ENCODE results near the gene ITGA4. TPM values are rescaled to one million over a fixed set of nuclear protein-coding genes. Genes with fewer than 3 reads are reported as not detected.

The ITGA4 gene
- total RNA-seq, 1 donor from 2014 or later = 20.0 TPM

DNA sequence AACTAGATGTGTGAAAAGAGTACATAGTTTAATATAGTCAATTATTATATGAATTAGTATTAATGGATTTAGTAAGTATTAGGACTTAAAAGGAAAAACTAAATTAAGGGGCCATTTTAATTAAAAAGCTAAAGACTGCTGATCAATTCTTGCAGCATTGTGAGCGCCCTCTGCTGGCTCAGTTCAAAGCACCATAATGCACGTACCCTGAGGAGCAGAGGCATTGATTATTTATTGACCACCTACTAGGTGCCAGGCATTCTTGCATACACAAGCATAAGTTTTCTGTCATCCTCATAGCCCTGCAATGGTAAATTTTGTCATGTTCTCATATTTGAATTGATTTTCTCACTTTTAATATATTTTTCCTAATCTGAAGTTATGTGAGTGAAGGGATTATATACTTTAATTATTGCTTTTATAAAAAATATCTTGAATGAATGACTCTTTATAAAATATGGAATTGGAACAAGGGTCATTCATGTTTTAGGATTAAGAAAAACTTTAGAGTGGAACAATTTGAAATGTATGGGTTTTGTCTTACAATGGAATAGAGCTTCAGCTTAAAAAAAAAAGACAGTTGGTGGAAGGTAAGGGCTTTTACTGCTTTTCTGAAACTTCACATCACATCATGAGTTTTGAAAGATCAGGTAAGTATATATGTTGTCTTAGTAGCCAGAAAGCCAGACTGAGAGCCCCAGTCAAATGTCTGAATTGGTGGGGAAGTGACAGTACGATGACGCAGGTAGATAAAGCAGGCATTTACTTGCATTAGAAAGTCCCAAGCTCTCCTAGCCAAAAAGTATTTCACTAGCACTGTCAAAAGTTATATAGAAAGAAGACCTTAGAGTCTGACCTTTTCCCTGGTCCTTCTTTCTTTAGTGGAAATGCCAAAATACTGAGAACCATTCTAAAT is 9.7 kb downstream of the ITGA4 start:
- FAIRE-seq (no peak), DNase-seq (ENCODE audit: low read depth) (peak; percentile 35)
- H3K4me3 Mint-ChIP-seq (ENCODE audit: unreplicated experiment) = no peak overlapping the region
- Histone ChIP-seq H3K36me3 (ENCODE audit: insufficient read depth, low read length) (no peaks in the 10 kb centered on the region), H3K4me3 (ENCODE audit: insufficient read depth, low read depth, low read length) (no peak overlapping the region), H2AFZ (ENCODE audit: low read depth, low read length) (no peak overlapping the region), H3K4me1 (ENCODE audit: insufficient read depth, low read length) (peaks cover 4% of the 10 kb centered on the region), H3K4me2 (ENCODE audit: low read length) (no peak overlapping the region), H4K20me1 (ENCODE audit: insufficient read depth, low read length) (peaks cover 4% of the 10 kb centered on the region), H3K27ac (ENCODE audit: low read depth, low read length) (no peak overlapping the region), H3K9me3 (ENCODE audit: insufficient read depth, low read depth, low read length) (no peaks in the 10 kb centered on the region), H3K79me2 (ENCODE audit: insufficient read depth, low read length) (peaks cover 13% of the 10 kb centered on the region), H3K27me3 (ENCODE audit: insufficient read depth, low read length) (no peaks in the 10 kb centered on the region), H3K9ac (ENCODE audit: low read length) (no peak overlapping the region)
- no peaks in the 10 kb centered on the region for H3K36me3 Mint-ChIP-seq (ENCODE audit: low read depth, unreplicated experiment)
- TF ChIP-seq EZH2 (IDR thresholded peaks at IDR 0.05; ENCODE audit: insufficient read depth, low read length) = no peak
- TF ChIP-seq, protein P1, sequence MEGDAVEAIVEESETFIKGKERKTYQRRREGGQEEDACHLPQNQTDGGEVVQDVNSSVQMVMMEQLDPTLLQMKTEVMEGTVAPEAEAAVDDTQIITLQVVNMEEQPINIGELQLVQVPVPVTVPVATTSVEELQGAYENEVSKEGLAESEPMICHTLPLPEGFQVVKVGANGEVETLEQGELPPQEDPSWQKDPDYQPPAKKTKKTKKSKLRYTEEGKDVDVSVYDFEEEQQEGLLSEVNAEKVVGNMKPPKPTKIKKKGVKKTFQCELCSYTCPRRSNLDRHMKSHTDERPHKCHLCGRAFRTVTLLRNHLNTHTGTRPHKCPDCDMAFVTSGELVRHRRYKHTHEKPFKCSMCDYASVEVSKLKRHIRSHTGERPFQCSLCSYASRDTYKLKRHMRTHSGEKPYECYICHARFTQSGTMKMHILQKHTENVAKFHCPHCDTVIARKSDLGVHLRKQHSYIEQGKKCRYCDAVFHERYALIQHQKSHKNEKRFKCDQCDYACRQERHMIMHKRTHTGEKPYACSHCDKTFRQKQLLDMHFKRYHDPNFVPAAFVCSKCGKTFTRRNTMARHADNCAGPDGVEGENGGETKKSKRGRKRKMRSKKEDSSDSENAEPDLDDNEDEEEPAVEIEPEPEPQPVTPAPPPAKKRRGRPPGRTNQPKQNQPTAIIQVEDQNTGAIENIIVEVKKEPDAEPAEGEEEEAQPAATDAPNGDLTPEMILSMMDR (IDR thresholded peaks at IDR 0.05; ENCODE audit: insufficient read depth, low read depth, low read length) = peak; percentile 79
- H3K9me3 Mint-ChIP-seq (ENCODE audit: unreplicated experiment) = peaks cover 1% of the 10 kb centered on the region
- peaks cover 6% of the 10 kb centered on the region for H3K4me1 Mint-ChIP-seq (ENCODE audit: low read depth, unreplicated experiment)
- H3K27ac Mint-ChIP-seq (ENCODE audit: unreplicated experiment) = no peak overlapping the region
- H3K27me3 Mint-ChIP-seq (ENCODE audit: low read depth, unreplicated experiment) = no peaks in the 10 kb centered on the region

DNA sequence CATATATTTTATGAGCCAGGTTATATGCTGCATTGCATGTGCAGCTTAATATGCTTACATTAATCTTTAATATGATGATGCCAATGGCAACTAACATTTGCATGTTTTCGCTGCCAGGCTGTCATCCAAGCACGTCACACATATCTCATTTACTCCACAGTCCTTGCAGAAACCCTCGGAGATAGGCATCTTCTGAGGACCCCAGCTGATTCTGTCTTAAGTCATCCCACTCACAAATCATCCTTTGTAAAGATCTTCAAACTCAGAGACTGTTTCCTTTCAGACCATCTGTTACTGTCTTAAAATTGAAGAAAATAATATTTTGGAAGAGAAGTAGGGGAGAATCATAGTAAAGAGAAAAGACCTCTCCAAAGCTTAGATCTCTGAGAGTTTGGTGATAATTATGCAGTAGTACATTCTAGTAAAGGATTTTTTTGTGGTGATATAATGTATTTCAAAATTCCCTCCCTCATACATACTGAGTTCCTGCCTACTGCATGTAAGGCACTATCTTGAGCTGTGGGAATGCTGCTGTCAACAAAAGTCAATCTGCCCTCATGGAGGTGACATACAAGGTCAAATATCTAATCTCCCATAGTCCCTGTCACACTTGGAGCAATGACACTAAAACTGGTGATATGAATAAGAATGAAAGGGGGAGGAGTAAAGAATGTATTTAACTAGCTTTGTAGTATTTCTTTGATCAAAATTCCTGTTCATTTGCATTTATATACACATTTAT is 11.0 kb downstream of the ITGA4 start:
- Mint-ChIP-seq H3K27me3 (ENCODE audit: low read depth, unreplicated experiment) (no peaks in the 10 kb centered on the region), H3K9me3 (ENCODE audit: unreplicated experiment) (peaks cover 1% of the 10 kb centered on the region), H3K4me1 (ENCODE audit: low read depth, unreplicated experiment) (peaks cover 6% of the 10 kb centered on the region), H3K4me3 (ENCODE audit: unreplicated experiment) (no peak overlapping the region), H3K36me3 (ENCODE audit: low read depth, unreplicated experiment) (no peaks in the 10 kb centered on the region), H3K27ac (ENCODE audit: unreplicated experiment) (no peak overlapping the region)
- Histone ChIP-seq H2AFZ (ENCODE audit: low read depth, low read length) (no peak overlapping the region), H3K4me3 (ENCODE audit: insufficient read depth, low read depth, low read length) (no peak overlapping the region), H3K4me1 (ENCODE audit: insufficient read depth, low read length) (peaks cover 4% of the 10 kb centered on the region), H3K9ac (ENCODE audit: low read length) (no peak overlapping the region), H4K20me1 (ENCODE audit: insufficient read depth, low read length) (peaks cover 4% of the 10 kb centered on the region), H3K9me3 (ENCODE audit: insufficient read depth, low read depth, low read length) (no peaks in the 10 kb centered on the region), H3K27ac (ENCODE audit: low read depth, low read length) (no peak overlapping the region), H3K27me3 (ENCODE audit: insufficient read depth, low read length) (no peaks in the 10 kb centered on the region), H3K4me2 (ENCODE audit: low read length) (no peak overlapping the region), H3K79me2 (ENCODE audit: insufficient read depth, low read length) (peaks cover 13% of the 10 kb centered on the region), H3K36me3 (ENCODE audit: insufficient read depth, low read length) (no peaks in the 10 kb centered on the region)
- FAIRE-seq = no peak
- TF ChIP-seq EZH2 (IDR thresholded peaks at IDR 0.05; ENCODE audit: insufficient read depth, low read length) = no peak
- TF ChIP-seq, protein P1 (IDR thresholded peaks at IDR 0.05; ENCODE audit: insufficient read depth, low read depth, low read length) = no peak
- DNase-seq (ENCODE audit: low read depth) = no peak
